Liver (tissue), 9 donors: ENCODE data around the gene ITIH5. TPM values are rescaled to one million over a fixed set of nuclear protein-coding genes. Genes with fewer than 3 reads are reported as not detected.

ENCODE experiments used
- DNase-seq: peaks from one replicate; pipeline ENCODE4 v3.0.0-alpha.2; 2017; ENCODE audit warnings: low spot score
- H3K27ac ChIP-seq, 2 donors: one replicate each; pipeline ENCODE4 v1.7.0; 2013; ENCODE audit warnings: inconsistent platforms in 2 of 2, low read length in 2 of 2, control low read depth in 1 of 2, low read depth in 1 of 2, mild to moderate bottlenecking in 1 of 2
- H3K27me3 ChIP-seq, 4 donors: one replicate each; pipeline versions ENCODE4 v1.6.1 to v1.7.0; 2013; ENCODE audit warnings: low read length in 3 of 4, inconsistent platforms in 1 of 4, mild to moderate bottlenecking in 1 of 4, moderate library complexity in 1 of 4; ENCODE audit not compliant: control insufficient read depth in 4 of 4, insufficient read depth in 4 of 4
- H3K36me3 ChIP-seq, 4 donors: one replicate each; pipeline versions ENCODE4 v1.6.1 to v1.7.0; 2013; ENCODE audit warnings: low read length in 3 of 4, mild to moderate bottlenecking in 3 of 4, low read depth in 1 of 4, moderate library complexity in 1 of 4; ENCODE audit not compliant: control insufficient read depth in 4 of 4, insufficient read depth in 3 of 4
- H3K4me1 ChIP-seq, 4 donors: one replicate each; pipeline versions ENCODE4 v1.6.1 to v1.7.0; 2013; ENCODE audit warnings: low read length in 3 of 4, mild to moderate bottlenecking in 3 of 4, moderate library complexity in 1 of 4; ENCODE audit not compliant: control insufficient read depth in 4 of 4, insufficient read depth in 4 of 4
- H3K4me3 ChIP-seq, 3 donors: one replicate each; pipeline versions ENCODE4 v1.6.1 to v1.7.0; 2013; ENCODE audit warnings: low read length in 3 of 3, control low read depth in 1 of 3, low read depth in 1 of 3, mild to moderate bottlenecking in 1 of 3
- H3K9ac ChIP-seq, 2 donors: one replicate each; pipeline ENCODE4 v1.7.0; 2013; ENCODE audit warnings: low read length in 2 of 2, mild to moderate bottlenecking in 2 of 2, moderate library complexity in 2 of 2, control low read depth in 1 of 2, low read depth in 1 of 2
- H3K9me3 ChIP-seq, 4 donors: one replicate each; pipeline versions ENCODE4 v1.6.1 to v1.7.0; 2013; ENCODE audit warnings: low read length in 3 of 4; ENCODE audit not compliant: control insufficient read depth in 4 of 4
- ATF3 ChIP-seq: IDR thresholded peaks from 2 replicates; pipeline ENCODE4 v1.6.1; 2016; ENCODE audit warnings: antibody characterized with exemption
- CTCF ChIP-seq: fragments of 150-350 bp; IDR thresholded peaks from 2 replicates; pipeline ENCODE4 v1.5.1; 2017; ENCODE audit warnings: improper control_type of control experiment, low read depth, low read length; ENCODE audit not compliant: missing input control
- EGR1 ChIP-seq, 2 donors: IDR thresholded peaks; 2 replicates each; pipeline ENCODE4 v1.6.1; 2016 to 2018; ENCODE audit warnings: antibody characterized with exemption in 2 of 2, low read depth in 2 of 2
- FOXA1 ChIP-seq: IDR thresholded peaks from 2 replicates; pipeline ENCODE4 v1.6.1; 2016; ENCODE audit warnings: antibody characterized with exemption
- FOXA2 ChIP-seq: IDR thresholded peaks from 2 replicates; pipeline ENCODE4 v1.6.1; 2016; ENCODE audit warnings: antibody characterized with exemption
- GABPA ChIP-seq, 2 donors: IDR thresholded peaks in 1 of 2; conservative IDR thresholded peaks in 1 of 2; 2 replicates each; pipeline ENCODE4 v1.6.1; 2016; ENCODE audit warnings: antibody characterized with exemption in 2 of 2, mild to moderate bottlenecking in 1 of 2, moderate library complexity in 1 of 2
- HNF4A ChIP-seq, 2 donors: conservative IDR thresholded peaks; 2 replicates each; pipeline ENCODE4 v1.6.1; 2016; ENCODE audit warnings: antibody characterized with exemption in 2 of 2, mild to moderate bottlenecking in 2 of 2
- HNF4G ChIP-seq: IDR thresholded peaks from 2 replicates; pipeline ENCODE4 v1.6.1; 2016; ENCODE audit warnings: antibody characterized with exemption
- JUND ChIP-seq, 2 donors: IDR thresholded peaks; 2 replicates each; pipeline ENCODE4 v1.6.1; 2016; ENCODE audit warnings: antibody characterized with exemption in 2 of 2
- NR2F2 ChIP-seq: IDR thresholded peaks from 2 replicates; pipeline ENCODE4 v1.6.1; 2016; ENCODE audit warnings: antibody characterized with exemption
- RAD21 ChIP-seq, 2 donors: IDR thresholded peaks; 2 replicates each; pipeline ENCODE4 v1.6.1; 2016; ENCODE audit warnings: antibody characterized with exemption in 2 of 2, mild to moderate bottlenecking in 2 of 2
- REST ChIP-seq: IDR thresholded peaks from 2 replicates; pipeline ENCODE4 v1.6.1; 2016; ENCODE audit warnings: antibody characterized with exemption, mild to moderate bottlenecking
- RXRA ChIP-seq, 2 donors: IDR thresholded peaks; 2 replicates each; pipeline ENCODE4 v1.6.1; 2017 to 2018; ENCODE audit warnings: antibody characterized with exemption in 2 of 2, mild to moderate bottlenecking in 1 of 2
- SP1 ChIP-seq: IDR thresholded peaks from 2 replicates; pipeline ENCODE4 v1.6.1; 2018; ENCODE audit warnings: antibody characterized with exemption, mild to moderate bottlenecking
- TAF1 ChIP-seq: conservative IDR thresholded peaks from 2 replicates; pipeline ENCODE4 v1.6.1; 2016; ENCODE audit warnings: antibody characterized with exemption, mild to moderate bottlenecking
- YY1 ChIP-seq: IDR thresholded peaks from 2 replicates; pipeline ENCODE4 v1.6.1; 2016; ENCODE audit warnings: antibody characterized with exemption, mild to moderate bottlenecking
- ZBTB33 ChIP-seq: IDR thresholded peaks from 2 replicates; pipeline ENCODE4 v1.6.1; 2016; ENCODE audit warnings: antibody characterized with exemption
- WGBS: extraction: QIAGEN DNeasy Blood & Tissue Kit; methylation state at CpG from one replicate; pipeline ENCODE4 v1.1.7; 2013; 5-methylcytosine and 5-hydroxymethylcytosine counted together
- polyA plus RNA-seq, 2 donors: library from polyadenylated mRNA; stranded (reverse) in 1 of 2; unstranded in 1 of 2; fragments of 200-250 nt in 1 of 2; fragments of >200 nt in 1 of 2; fragmentation: Nextera tagmentation in 1 of 2; extraction: Ambion mirVana in 1 of 2; gene quantifications; one replicate each; pipeline versions ENCODE4 v1.2.1 to v1.2.3, GENCODE V29; 2013 to 2015
- total RNA-seq, 2 donors: library from RNA; depleted of rRNA; stranded (reverse); fragments of >200 nt; gene quantifications; one replicate each; pipeline ENCODE4 v1.2.3, GENCODE V29; 2014
- donor health status: healthy.
- donor health status: healthy.
- donor health status: healthy.
- donor health status: healthy.
- donor health status: healthy.

The ITIH5 gene
- total and polyA plus RNA-seq, 4 donors, result 0.60 to 1.3 (median 0.98) TPM

GRCh38 chr10:7605565-7606295 is 61.0 kb downstream of the ITIH5 start (continued):
- TF ChIP-seq REST, result no peak
- no peak for TF ChIP-seq CTCF
- no peak for TF ChIP-seq RXRA (IDR thresholded peaks at IDR 0.05)

- Histone ChIP-seq H3K9me3 (no peaks in the 10 kb centered on the region), H3K27ac (no peak overlapping the region), H3K4me3 (no peak overlapping the region), H3K9ac (no peak overlapping the region), H3K27me3 (no peaks in the 10 kb centered on the region), H3K4me1 (no peaks in the 10 kb centered on the region), H3K36me3 (no peaks in the 10 kb centered on the region)
- WGBS, result 70% methylated on average over 3 of the region's 3 CpGs
- no peak for TF ChIP-seq FOXA1
- TF ChIP-seq SP1, result no peak
- no peak for TF ChIP-seq HNF4A (conservative IDR thresholded peaks at IDR 0.05)
- no peak for TF ChIP-seq CTCF
- no peak for TF ChIP-seq RXRA (IDR thresholded peaks at IDR 0.05)
- no peak for TF ChIP-seq ZBTB33
- no peak for TF ChIP-seq NR2F2
- TF ChIP-seq TAF1, result no peak
- no peak for TF ChIP-seq JUND (IDR thresholded peaks at IDR 0.05)
- no peak for TF ChIP-seq HNF4G
- TF ChIP-seq ATF3, result no peak
- TF ChIP-seq EGR1 (IDR thresholded peaks at IDR 0.05; ENCODE audit: low read depth in 2 of 2), result no peak
- no peak for TF ChIP-seq GABPA (IDR thresholded peaks at IDR 0.05 in 1 of 2, conservative IDR thresholded peaks at IDR 0.05 in 1 of 2)
- TF ChIP-seq YY1, result no peak
- no peak for TF ChIP-seq REST
- TF ChIP-seq FOXA2, result no peak
- TF ChIP-seq RAD21 (IDR thresholded peaks at IDR 0.05), result no peak
- no peak for DNase-seq
These were observed 65.6 kb downstream of the ITIH5 start for GRCh38 chr10:7601023-7601656.
